Neutrophil (primary cell): ENCODE measurements around the gene PACS2.

ENCODE experiments used
- H3K27ac ChIP-seq: fragments of 200-600 bp; sonication (generic); 2 replicates; pipeline ENCODE4 v1.5.1; 2016; ENCODE audit warnings: mild to moderate bottlenecking, moderate library complexity
- H3K27me3 ChIP-seq: fragments of 200-600 bp; sonication (generic); 2 replicates; pipeline ENCODE4 v1.6.0; 2016; ENCODE audit warnings: mild to moderate bottlenecking
- H3K36me3 ChIP-seq: fragments of 200-600 bp; sonication (generic); 2 replicates; pipeline ENCODE4 v1.5.1; 2017
- H3K4me1 ChIP-seq, 2 experiments: fragments of 200-600 bp in 1 of 2; sonication (generic) in 1 of 2; 1 replicate in 1 of 2; 2 replicates in 1 of 2; pipeline versions ENCODE4 v1.5.1 to v1.6.1; 2013 to 2016; ENCODE audit warnings: low read depth in 1 of 2, low read length in 1 of 2, mild to moderate bottlenecking in 1 of 2, moderate library complexity in 1 of 2; ENCODE audit not compliant: control insufficient read depth in 1 of 2, insufficient read depth in 1 of 2
- H3K4me3 ChIP-seq, 2 experiments: fragments of 200-600 bp in 1 of 2; sonication (generic) in 1 of 2; 1 replicate in 1 of 2; 2 replicates in 1 of 2; pipeline ENCODE4 v1.5.1; 2013 to 2016; ENCODE audit warnings: low read depth in 1 of 2, low read length in 1 of 2, mild to moderate bottlenecking in 1 of 2, moderate library complexity in 1 of 2
- H3K9me3 ChIP-seq: fragments of 200-600 bp; sonication (generic); 2 replicates; pipeline ENCODE4 v1.5.1; 2016
- TF ChIP-seq, protein P1 (sequence below): fragments of 200-600 bp; sonication (generic); IDR thresholded peaks from 2 replicates; pipeline ENCODE4 v1.5.1; 2016; ENCODE audit warnings: antibody characterized with exemption

Gene PACS2

GRCh38 chr14:105328678-105329390 lies 14.3 kb downstream of the PACS2 start:
- H3K27me3 ChIP-seq = no peaks in the 10 kb centered on the region
- no peak overlapping the region for H3K4me3 ChIP-seq
- H3K27ac ChIP-seq = no peak overlapping the region
- H3K9me3 ChIP-seq = no peaks in the 10 kb centered on the region
- H3K4me1 ChIP-seq = peaks cover 11 to 17% of the 10 kb centered on the region in 2 experiments
- TF ChIP-seq, protein P1, sequence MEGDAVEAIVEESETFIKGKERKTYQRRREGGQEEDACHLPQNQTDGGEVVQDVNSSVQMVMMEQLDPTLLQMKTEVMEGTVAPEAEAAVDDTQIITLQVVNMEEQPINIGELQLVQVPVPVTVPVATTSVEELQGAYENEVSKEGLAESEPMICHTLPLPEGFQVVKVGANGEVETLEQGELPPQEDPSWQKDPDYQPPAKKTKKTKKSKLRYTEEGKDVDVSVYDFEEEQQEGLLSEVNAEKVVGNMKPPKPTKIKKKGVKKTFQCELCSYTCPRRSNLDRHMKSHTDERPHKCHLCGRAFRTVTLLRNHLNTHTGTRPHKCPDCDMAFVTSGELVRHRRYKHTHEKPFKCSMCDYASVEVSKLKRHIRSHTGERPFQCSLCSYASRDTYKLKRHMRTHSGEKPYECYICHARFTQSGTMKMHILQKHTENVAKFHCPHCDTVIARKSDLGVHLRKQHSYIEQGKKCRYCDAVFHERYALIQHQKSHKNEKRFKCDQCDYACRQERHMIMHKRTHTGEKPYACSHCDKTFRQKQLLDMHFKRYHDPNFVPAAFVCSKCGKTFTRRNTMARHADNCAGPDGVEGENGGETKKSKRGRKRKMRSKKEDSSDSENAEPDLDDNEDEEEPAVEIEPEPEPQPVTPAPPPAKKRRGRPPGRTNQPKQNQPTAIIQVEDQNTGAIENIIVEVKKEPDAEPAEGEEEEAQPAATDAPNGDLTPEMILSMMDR = no peak
- H3K36me3 ChIP-seq = no peaks in the 10 kb centered on the region

DNA sequence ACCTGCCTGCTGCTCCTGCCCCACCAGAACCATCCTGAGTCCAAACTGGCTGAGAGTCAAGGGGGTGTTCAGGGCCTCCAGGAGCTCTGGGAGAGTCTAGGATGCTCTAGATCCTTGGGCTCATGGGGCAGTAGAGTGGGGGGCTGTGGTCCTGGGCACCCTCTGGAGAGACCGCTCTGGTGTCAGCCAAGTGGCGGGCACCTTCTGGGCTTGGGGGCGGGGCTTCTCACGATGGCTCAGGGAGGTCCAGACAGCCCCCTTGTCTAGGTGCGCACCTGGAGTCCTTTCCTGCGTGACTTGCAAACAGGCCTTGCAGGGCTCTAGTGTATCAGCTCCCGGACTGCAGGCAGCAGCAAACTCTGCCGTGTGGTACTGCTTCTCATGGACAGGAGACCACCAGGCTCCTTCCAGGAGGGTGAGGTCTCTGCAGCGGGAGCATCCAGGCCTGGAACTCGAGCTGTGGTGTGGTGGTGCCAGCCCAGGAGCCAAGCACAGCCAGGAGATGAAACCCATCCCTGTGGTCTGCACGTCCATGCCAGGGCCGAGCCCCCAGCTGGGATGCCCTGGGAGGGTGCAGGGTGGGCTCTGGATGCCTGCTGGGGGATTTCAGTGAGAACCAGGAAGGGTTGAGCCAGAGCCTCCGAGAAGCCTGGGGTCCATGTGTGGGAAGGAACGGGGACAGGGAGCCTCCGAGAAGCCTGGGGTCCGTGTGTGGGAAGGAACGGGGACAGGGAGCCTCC lies 15.0 kb downstream of the PACS2 start:
- peaks cover 11 to 17% of the 10 kb centered on the region in 2 experiments for H3K4me1 ChIP-seq
- no peaks in the 10 kb centered on the region for H3K36me3 ChIP-seq
- H3K9me3 ChIP-seq = no peaks in the 10 kb centered on the region
- no peak overlapping the region for H3K4me3 ChIP-seq
- H3K27ac ChIP-seq = no peak overlapping the region
- TF ChIP-seq, protein P1 = no peak
- no peaks in the 10 kb centered on the region for H3K27me3 ChIP-seq

DNA sequence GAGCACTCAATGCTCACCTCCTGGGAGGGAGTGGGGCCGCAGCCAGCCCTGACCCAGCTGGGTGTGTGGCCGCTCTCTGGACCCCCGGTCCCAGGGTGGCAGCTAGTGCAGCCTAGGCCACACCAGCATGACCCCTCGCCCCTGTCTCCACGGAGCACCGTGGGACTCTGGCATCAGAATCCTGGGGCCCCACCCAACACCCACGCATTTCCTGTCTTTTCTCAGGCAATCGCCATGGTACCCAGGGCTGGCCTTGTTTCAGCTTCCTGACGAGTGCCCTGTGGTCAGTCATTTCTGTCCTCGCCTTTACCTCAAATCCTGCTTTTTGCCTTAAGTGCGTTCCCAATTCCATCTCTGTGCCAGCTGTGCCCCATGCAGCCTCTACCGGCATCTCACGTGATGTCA lies 15.9 kb downstream of the PACS2 start:
- Histone ChIP-seq H3K4me1 (peaks cover 8 to 16% of the 10 kb centered on the region in 2 experiments), H3K9me3 (no peaks in the 10 kb centered on the region), H3K27ac (no peak overlapping the region), H3K36me3 (no peaks in the 10 kb centered on the region), H3K27me3 (no peaks in the 10 kb centered on the region), H3K4me3 (no peak overlapping the region)
- TF ChIP-seq, protein P1 = no peak

DNA sequence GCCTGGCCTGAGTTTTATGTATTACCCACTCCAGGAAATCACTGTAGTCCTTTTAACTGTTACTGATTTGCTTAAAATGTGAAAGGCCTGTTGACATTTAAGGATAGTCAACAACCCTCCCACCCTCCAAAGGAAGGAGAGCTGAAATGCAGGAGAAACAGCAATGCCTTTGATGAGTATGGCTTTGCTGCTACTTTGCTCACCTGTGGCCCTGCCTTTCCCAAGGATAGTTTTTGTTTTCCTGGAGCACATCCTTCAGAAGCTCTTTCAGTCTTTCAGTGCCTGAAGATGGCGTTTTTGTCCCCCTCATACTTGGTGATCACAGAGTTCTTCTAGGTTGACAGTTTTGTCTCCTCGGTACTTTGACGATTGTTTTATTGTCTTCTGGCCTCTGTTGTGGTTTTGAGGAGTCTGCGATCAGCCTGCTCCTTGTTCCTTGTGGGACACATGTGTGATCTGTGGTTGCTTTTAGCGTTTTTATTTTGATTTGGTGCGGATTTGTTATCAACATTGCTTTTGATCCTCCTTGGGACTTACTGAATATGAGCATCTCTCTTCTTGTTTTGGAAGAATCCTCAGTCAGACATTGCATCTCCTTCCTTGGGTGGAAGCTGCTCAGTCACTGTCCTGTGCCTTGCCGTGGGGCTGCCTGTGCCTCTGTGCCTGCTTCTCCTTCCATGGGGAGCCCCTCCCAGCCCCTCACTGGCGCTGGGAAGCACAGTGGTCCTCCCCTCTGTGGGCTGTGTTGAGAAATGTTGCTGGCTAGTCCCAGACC lies 17.2 kb downstream of the PACS2 start:
- Histone ChIP-seq H3K4me3 (no peak overlapping the region), H3K36me3 (no peaks in the 10 kb centered on the region), H3K9me3 (no peaks in the 10 kb centered on the region), H3K27me3 (no peaks in the 10 kb centered on the region), H3K27ac (no peak overlapping the region), H3K4me1 (peaks cover 0 to 7% of the 10 kb centered on the region in 2 experiments)
- TF ChIP-seq, protein P1 = no peak

DNA sequence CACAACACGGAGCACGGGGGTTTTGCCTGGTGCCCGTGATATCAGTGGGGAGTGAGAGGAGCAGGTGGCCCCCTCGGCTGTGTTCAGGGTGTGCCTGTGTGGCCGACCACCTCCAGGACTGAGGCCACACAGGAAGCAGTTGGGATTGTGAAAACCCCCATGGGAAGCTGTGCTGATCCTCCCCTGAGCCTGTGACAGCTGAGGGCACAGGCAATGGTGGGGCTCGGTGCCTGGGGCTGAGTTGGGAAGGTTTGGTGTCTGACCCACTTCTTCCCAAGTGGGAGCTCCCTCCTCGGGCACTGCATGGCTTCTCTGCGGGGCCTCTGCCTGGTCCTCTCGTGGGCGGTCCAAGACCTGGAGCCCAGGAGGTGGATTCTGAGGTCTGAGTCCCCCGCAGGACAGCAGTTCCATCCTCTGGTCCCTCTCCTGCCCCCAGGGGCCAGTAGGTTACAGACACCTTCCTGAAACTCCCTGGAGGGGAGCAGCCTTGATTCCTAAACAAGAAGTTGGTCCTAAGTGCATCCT lies 17.9 kb downstream of the PACS2 start:
- H3K27ac ChIP-seq = no peak overlapping the region
- H3K4me1 ChIP-seq = peaks cover 0 to 7% of the 10 kb centered on the region in 2 experiments
- no peaks in the 10 kb centered on the region for H3K27me3 ChIP-seq
- H3K9me3 ChIP-seq = no peaks in the 10 kb centered on the region
- no peak overlapping the region for H3K4me3 ChIP-seq
- TF ChIP-seq, protein P1 = no peak
- no peaks in the 10 kb centered on the region for H3K36me3 ChIP-seq
